NCI-H345 (cell line): ENCODE results near the gene CLEC16A.

Source experiments
- DNase-seq: peaks from one replicate; lab custom pipeline; 2025; lab: John Stamatoyannopoulos, UW

CLEC16A gene

DNA sequence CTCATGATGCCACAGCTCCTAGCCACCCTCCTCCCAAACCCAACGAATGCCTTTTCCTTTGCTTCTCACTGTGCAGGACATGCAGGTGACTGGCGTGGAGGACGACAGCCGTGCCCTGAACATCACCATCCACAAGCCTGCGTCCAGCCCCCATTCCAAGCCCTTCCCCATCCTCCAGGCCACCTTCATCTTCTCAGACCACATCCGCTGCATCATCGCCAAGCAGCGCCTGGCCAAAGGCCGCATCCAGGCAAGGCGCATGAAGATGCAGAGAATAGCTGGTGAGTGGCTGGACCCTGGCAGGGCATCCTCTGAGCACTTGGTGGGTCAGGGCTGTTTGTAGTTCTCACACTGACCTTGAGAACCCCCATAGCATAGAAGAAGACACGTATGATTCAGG, 179.3 kb downstream of the CLEC16A start:
- DNase-seq, result no peak

DNA sequence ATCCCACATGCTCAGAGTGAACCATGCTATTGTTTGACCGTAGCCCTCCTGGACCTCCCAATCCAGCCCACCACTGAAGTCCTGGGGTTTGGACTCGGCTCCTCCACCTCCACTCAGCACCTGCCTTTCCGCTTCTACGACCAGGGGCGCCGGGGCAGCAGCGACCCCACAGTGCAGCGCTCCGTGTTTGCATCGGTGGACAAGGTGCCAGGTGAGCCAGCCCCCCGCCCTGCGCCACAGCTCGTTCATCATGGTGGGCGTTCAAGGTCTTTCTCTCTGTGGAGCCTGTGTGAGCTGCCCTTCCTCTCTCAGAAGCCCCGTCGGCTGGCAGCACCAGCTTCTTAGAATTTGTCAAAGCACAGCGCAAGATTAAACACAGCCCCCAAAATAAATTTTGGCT, 181.6 kb downstream of the CLEC16A start:
- no peak for DNase-seq

- no peak for DNase-seq
Measured at GRCh38 chr16:11126399-11127054, 182.2 kb downstream of the CLEC16A start.

- DNase-seq, result no peak
Measured at GRCh38 chr16:11127610-11128195, 183.3 kb downstream of the CLEC16A start.

DNA sequence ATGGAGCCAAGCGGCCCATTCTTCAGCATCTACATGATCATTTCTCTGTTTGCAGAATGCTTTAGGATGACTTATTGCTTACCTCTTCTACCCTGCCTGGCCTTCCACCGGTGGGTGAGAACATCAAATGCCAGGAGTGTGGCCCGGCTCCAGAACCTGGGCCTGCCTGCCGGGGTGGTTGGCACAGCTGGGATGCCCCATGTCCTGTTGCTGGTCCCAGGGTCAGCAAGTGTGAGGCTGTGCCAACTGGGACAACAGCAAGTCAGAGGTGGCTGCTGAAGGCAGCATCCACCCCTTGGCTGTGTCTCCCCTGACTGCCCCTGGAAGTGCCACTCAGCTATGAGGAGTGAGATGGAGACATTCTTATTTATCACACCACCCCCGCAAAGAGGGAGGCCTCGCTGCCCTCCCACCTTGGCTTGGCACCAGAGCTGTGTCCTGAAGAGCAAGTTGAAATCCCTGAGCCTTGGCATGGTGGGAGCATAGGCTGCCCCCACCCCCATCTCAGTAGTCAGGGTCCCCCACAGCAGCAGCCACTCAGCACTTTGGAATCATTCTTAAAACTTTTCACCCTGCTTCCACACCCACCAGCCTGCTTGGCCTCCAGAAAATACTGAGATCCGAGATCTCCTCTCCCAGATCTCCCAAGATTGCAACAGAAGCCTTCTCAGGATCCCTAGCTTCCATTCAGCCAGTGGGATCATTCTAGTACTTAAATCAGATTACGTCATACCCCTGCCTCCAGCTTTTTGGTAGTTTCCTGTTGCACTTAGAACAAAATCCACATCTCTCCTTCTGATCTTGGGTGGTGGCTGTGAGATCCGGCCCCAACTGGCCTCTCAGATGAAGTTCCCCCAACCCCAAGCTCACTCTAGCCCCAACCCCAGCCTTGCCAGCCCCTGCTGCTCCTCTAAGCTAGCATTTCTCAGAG, 184.1 kb downstream of the CLEC16A start:
- DNase-seq, result no peak

GRCh38 chr16:11129378-11129781, 185.0 kb downstream of the CLEC16A start:
- DNase-seq, result no peak

- DNase-seq, result no peak
Measured at GRCh38 chr16:11130978-11131665, 186.8 kb downstream of the CLEC16A start.

GRCh38 chr16:11131706-11132105, 187.3 kb downstream of the CLEC16A start:
- DNase-seq, result no peak

GRCh38 chr16:11133344-11133943, 189.1 kb downstream of the CLEC16A start:
- no peak for DNase-seq

DNA sequence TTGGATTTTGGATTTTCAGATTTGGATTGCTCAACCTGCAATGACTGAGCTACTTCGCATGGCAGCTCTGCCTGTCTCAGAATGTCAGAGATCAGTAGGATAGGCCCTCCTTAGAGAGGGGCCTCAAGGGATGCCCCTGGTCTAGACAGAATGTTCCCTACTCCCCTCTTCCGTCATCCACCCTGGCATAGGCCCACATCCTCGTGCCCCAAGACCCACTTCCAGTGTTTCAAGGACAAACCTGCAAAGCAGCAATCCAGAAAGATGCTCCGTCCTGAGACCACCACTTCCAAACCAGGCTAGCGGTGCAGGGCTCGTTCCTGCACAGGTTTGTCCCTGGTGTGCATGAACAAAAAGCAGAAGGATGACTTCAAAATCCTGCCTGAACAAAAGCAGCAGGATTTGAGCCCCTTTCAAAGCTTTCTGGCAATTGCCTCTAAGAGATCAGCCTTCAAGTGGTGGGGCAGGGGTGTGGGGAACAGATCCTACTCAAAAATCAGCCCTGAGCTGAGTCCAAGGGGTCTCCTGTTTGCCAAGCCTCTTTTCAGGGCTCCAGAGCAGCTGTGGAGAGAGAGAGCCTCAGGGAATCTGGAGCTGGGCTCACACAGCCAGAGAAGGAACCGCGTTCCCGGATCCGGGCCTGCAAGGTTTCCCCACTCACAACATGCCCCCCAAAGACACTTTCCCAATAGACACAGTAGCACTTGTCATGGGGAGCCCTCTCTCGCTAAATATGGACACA, 190.5 kb downstream of the CLEC16A start:
- no peak for DNase-seq

- no peak for DNase-seq
Measured at GRCh38 chr16:11135464-11135973, 191.2 kb downstream of the CLEC16A start.

DNA sequence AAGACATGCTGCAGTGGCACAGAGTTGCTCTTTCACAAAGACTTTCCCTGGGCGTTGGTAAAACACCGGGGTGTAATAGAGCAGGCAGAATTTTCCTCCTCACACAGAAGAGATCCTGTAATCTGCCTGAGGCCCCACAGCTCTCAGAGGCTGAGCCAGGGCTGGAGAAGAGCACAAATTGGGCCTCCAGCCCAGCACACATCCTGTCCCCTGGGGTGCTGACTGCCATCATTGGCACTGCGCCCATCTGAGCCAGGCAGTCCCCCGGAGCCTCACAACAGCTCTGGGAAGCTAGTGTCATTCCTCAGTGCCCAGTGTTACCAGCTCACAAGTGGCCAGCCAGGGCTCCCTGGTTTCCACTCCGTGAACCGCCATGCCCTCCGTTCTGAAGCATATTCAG, 192.2 kb downstream of the CLEC16A start:
- DNase-seq, result peak; percentile 95

DNA sequence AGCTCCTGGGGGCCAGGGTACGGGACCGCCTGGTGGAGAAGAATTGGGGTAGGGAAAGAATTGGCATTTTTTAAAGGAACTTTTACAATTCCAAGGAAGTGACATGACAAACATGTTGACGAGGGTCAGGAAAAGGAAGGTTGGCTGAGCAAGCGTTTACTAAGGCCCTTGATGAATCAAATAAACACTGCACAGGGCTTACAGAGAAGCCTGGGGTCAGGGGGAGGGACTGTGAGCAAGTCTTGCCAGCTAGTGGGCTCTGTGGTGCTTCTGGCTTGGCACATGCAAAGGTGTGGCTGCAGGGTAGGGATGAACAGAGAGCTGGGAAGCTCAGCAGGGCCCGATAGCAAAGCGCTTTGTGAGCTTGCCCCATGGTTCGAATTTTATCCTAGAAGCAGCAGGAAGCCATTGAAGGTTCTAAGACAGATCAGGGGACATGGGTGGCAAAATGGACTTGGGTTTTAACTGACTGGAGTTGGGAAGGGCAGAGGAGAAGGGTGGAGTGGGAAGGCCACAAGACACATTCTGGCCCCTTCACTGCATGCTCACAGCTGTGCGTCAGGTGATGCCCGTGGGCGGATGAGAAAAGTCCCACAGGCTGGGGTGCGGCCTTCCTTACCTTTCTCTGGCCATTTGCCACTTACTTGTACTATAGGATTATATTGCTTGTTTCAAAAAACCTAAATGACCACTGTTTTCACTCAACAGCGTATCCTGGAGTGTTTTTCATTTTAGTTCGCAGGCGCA, 193.8 kb downstream of the CLEC16A start:
- DNase-seq, result no peak

DNA sequence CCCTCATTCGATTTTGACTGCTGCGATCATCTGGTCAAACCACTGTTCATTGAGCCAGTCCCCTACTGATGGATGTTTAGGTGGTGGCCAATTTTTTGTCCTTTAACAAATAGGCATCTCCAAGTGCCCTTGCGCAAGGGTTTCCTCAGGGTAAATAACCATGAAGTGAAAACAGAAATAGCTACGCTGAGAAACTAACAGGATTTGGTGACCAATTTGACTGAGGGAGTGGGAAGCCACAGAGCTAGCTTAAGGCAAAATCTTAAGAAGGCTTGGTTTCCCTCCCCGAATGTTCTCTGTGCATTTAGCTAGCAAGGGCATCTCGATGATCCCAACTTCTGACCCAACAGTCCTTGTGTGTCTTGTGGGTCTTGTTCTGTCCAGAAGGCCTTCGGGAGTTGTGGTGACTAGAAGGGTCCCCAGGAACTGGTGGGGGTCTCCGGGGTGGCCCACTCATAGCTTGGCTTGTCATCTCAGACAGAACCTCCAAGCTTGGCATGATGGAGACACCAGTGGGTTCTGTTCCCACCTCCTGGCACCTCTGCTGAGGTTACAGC, 194.5 kb downstream of the CLEC16A start:
- no peak for DNase-seq

DNA sequence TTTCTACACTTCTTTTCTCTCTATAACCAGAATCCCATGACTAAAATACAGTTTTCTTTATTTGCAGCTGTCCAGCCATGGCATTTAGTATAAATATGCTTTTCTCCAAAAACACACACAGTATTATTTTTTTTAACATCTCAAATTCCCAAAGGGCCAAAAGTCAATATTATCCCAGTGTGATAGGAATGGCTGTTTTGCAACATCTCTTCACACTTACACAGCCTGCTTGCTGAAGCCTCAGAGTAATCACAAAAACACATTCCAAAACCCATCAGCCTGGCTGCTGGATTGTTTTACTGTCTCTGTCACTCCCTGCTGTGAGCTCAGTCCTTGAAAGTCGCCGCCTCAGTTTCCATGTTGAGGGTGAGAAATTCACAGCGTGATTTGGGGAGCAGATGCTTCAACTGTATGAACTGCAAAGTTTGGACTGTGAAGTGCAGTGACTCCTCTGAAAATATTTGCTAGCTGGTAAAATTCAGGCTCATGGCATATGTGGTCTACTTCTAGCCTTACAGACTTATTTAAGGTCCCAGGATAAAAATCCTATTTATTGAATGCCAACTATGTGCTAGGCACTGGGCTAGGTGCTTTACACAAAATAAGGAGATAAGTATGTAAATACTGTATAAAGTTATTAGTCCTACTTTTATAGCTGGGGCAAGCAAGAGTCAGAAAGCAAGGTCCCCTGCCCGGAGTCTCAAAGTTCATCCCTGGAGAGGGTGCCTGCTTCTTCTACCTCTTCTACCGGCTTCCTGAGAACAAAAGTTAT, 195.1 kb downstream of the CLEC16A start:
- no peak for DNase-seq

DNA sequence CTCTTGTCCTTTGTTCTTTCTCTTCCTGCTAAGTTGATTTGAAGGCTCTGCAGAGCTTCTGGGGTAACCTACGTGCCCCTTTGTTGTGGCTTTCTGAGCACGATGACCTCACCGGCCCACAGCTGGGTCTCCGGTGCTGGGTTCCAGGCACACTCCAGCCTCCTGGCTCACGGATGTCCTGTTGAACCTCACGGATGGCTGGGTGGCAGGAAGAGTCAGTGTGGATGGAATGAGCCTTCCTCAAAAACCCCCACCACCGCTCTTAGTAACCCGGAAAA, 195.7 kb downstream of the CLEC16A start:
- DNase-seq, result no peak

- no peak for DNase-seq
Measured at GRCh38 chr16:11140466-11140865, 196.1 kb downstream of the CLEC16A start.

DNA sequence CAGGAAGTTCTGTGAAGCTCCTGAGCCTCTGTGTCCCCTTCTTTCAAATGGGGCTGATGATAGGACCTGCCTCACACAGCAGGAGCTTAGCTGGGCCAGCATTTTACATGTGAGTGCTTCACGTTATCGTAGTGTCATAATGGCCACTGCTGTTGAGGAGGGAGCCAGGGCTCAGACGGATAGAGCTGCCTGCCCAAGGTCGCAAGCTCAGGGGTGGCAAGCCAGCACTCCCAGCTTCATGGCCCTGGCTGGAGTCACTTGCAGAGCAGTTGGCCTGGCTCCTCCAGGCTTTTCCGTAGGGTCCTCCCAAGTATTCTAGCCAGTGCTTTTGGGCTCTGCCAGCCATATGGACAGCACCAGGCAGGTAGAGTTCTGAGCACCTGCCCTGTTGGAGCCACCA, 196.5 kb downstream of the CLEC16A start:
- DNase-seq, result no peak
